ENCODE results near the gene TECTA.

The TECTA gene

GRCh38 chr11:121180183-121180582, 79.1 kb downstream of the TECTA start:
- no peak for DNase-seq

GRCh38 chr11:121188776-121189175, 87.7 kb downstream of the TECTA start:
- no peak for DNase-seq

GRCh38 chr11:121191818-121192217, 90.8 kb downstream of the TECTA start:
- no peak for DNase-seq

- peak in 4 of 5 donors; percentile 21 to 58 (median 44) for DNase-seq
These were observed 93.9 kb downstream of the TECTA start for GRCh38 chr11:121194731-121195596.

- DNase-seq: no peak
These were observed 97.4 kb downstream of the TECTA start for GRCh38 chr11:121198491-121198890.

GRCh38 chr11:121199516-121199915, 98.5 kb downstream of the TECTA start:
- no peak for DNase-seq

GRCh38 chr11:121206810-121207209, 105.8 kb downstream of the TECTA start:
- no peak for DNase-seq

GRCh38 chr11:121207485-121208115, 106.6 kb downstream of the TECTA start:
- DNase-seq: no peak

GRCh38 chr11:121210445-121211080, 109.5 kb downstream of the TECTA start:
- no peak for DNase-seq

- DNase-seq: no peak
These were observed 110.6 kb downstream of the TECTA start for GRCh38 chr11:121211626-121212025.

- DNase-seq: no peak
These were observed 111.7 kb downstream of the TECTA start for GRCh38 chr11:121212536-121213361.

- no peak for DNase-seq
These were observed 112.4 kb downstream of the TECTA start for GRCh38 chr11:121213362-121213893.

GRCh38 chr11:121214861-121215260, 113.8 kb downstream of the TECTA start:
- no peak for DNase-seq

- no peak for DNase-seq
These were observed 120.6 kb downstream of the TECTA start for GRCh38 chr11:121221496-121222200.

GRCh38 chr11:121223161-121223560, 122.1 kb downstream of the TECTA start:
- DNase-seq: no peak

GRCh38 chr11:121225382-121225781, 124.3 kb downstream of the TECTA start:
- DNase-seq: no peak

GRCh38 chr11:121226415-121227263, 125.6 kb downstream of the TECTA start:
- no peak for DNase-seq

GRCh38 chr11:121228851-121229250, 127.8 kb downstream of the TECTA start:
- no peak for DNase-seq

- no peak for DNase-seq
These were observed 128.6 kb downstream of the TECTA start for GRCh38 chr11:121229495-121230215.
